ENCODE data around the gene TRDMT1.

TRDMT1 gene

DNA sequence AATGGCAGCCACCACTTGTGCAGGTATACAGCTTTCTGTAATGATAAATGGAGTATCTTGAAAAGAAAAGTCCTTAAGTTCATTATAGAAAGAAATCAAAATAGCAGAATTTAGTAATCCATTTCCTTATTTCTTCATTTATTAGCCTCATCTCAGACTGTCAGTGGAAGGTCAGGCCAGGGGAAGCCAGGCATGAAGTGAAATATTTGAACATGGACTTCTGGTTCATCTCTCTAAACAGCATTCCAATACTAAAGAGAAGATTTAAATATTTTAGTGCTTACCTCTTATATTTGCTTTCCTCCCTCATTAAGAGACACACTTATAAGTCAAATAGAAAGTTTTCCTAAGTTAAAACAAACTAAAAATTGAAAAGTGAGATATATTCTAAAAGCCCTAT is 26.8 kb downstream of the TRDMT1 start:
- ATAC-seq (no peak), DNase-seq (no peak)

DNA sequence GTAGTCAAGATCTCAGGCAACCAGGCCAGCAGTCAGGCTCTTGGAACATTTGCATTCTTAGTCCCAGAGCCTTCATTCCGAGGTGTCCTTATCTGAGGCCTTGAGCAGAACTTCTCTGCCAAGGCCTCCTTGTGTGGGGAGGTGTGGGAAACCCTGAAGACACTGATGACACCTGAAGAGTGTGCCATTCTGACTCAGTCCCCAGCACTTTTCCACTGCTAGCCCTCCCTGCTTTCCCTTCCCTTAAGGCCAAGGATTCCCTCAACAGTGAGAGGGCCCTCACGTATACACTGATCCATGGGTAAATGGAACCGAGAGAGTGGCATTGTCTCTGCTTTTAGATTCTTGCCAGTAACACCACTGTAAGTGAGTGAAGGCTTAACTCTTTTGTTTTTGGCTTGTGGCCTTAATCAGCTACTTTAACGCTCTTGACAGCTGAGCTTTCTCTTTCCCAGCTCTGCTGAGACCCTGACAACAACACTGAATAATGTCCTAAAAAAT is 30.3 kb downstream of the TRDMT1 start:
- DNase-seq: no peak
- no peak for ATAC-seq

DNA sequence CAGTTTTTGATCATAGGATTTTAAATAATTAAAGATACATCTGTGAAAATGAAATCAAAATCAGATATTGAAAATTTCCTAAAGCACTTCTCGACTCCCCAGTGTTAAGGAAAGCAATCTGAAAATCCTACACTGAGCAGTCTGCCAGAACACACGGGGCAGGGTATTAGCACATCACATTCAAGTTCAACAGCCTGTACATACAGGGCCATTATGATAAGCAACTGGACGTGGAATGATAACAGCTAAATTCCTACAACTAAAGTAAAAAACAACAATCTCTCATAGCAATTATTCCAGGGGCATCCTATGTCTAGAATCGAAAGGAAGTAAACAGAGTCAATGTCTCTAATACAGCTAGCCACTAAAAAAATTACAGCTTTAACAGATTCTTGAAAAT is 31.7 kb downstream of the TRDMT1 start:
- no peak for ATAC-seq
- DNase-seq: no peak

DNA sequence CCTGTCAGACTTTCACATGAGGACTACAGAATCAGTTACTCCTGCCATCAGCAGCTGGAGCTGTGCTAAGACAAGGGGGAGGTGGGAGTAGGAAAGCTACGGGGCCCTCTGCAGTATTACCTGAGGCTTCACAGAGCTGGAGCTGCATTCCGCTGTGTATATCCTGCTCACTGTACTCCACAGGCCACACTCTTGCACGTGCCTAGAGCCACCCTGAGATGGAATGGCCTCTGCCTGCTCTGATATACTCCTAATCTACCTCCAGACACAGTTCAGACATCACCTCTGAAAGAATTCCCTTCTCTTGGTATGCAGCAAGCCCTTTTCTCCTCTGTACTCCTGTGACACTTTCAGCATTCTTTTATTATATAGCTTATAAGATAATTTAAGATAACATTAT is 34.8 kb downstream of the TRDMT1 start:
- no peak for DNase-seq
- no peak for ATAC-seq

DNA sequence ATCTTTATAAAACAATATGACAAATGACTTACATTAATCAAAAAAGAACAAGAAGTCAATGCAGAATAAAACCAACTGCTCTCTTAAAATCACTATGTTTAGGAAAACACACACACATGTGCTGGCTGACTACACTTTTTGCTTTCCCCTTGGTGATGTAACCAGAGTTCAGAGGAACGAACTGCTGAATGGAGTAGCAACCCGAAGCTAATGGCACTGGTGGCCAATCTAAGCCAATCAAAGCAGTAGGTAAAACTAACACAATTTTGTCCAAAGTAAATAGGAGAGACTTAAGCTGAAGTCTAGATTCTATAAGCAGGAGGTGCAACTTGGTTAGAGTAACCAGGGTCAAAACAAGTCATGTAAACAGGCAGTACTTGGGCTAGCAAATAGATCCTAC is 38.6 kb downstream of the TRDMT1 start:
- DNase-seq (no peak), ATAC-seq (no peak)

DNA sequence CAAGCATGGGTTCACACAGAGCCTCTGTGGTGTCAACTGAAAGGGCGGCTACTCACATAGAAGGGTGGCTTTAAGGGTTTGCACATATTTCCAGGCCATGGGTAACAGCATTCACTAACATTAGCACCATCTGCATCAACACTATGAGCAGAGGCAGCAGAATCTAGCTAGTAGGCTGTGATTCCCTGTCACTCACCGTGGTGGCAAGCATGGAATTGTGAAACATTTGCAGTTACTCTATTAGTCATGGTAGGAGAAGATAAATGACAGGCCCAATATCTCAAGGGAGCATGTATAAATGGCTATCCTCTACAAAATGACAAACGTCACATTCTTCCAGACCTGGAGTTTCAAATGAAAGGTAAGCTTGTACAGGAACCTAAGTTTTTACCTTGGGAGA is 39.7 kb downstream of the TRDMT1 start:
- ATAC-seq (no peak), DNase-seq (no peak)

DNA sequence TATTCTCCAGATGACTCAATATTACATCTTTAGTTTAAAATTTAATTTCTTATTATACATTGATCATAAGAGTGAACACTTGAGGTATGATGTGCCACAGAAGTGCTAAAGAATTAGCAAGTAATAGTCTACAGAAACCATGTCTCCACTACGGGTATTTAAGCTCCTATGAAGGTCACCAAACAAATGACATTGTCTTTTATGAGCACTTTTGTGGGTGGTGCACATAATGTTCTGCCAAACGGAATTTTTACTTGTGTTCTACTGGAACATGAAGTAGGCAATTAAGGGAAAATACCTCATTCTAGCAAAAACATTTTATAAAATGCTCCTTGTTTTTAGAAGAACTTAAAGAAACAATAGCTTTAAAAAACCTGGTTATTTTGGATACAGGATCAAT is 44.4 kb downstream of the TRDMT1 start:
- DNase-seq: no peak
- no peak for ATAC-seq

DNA sequence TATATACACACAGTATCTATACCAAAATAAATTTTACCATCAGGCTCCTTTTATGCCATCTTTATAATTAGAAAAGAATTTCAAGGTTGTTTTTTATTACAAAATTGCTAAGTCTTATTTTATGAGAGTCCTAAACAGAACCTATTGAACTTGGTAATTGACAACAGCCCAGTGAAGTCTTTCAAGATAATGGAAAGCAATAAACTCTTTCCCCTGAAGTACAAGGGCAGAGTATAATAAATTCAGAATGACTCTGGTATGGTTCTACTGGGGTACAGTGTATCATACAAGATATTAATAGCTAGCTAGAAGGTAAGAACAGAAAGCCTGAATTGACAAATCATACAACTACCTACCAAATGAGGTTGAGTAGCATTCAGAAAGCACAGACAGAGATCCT is 45.6 kb downstream of the TRDMT1 start:
- DNase-seq (no peak), ATAC-seq (no peak)

DNA sequence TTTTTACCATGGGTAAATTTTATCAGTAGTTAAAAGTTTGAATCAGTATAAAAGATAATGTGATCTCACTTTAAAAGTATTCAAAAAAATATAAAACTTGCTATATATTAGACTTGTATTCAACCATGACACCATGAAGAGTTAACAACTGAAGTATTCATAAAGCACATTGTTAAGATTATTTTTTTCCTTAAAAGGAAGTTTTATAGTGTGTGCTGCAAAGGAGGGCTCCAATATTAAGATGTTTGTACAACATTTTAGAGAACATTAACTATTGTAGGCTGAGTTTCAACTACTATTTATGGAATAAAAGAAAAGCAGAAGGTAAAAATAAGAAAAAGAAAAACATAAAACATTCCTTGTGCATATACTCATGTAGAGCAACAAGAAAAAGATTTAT is 47.4 kb downstream of the TRDMT1 start:
- no peak for ATAC-seq
- no peak for DNase-seq

DNA sequence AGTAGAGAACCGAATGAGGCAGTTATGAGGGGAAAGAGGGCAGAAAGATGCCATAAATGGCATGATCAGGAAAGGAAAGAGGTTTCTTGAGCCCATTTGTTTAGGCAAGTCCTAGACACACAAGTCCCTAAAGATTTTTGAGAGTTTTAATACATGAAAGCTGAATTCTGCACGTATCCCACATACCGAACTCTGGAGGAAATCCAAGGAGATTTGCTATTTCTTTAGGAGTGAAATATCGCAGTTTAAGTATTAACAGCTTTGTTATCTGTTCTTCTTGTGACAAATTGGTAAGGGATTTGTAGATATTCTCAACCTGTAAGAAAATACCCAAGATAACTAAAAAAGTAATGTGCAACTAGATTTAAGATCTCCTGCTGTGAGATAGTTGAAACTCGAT is 48.2 kb downstream of the TRDMT1 start:
- no peak for DNase-seq
- no peak for ATAC-seq

DNA sequence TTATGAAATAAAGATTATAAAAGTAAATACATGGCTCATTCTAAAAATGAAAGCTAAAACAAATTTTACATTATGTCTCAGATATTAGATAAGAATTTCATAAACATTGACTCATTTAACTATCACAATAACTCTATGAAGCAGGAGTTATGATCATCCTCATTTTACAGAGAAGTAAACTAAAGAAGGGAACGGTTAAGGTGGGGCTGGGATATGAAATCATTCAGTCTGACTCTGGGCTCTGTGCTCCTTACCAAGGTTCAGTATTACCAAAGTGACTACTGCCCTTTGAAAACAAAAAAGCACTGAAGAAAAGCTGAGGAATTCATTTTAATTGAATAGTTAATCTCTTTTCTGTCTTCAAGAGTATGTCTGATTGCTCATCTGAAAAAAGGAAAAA is 49.8 kb downstream of the TRDMT1 start:
- ATAC-seq (no peak), DNase-seq (no peak)

DNA sequence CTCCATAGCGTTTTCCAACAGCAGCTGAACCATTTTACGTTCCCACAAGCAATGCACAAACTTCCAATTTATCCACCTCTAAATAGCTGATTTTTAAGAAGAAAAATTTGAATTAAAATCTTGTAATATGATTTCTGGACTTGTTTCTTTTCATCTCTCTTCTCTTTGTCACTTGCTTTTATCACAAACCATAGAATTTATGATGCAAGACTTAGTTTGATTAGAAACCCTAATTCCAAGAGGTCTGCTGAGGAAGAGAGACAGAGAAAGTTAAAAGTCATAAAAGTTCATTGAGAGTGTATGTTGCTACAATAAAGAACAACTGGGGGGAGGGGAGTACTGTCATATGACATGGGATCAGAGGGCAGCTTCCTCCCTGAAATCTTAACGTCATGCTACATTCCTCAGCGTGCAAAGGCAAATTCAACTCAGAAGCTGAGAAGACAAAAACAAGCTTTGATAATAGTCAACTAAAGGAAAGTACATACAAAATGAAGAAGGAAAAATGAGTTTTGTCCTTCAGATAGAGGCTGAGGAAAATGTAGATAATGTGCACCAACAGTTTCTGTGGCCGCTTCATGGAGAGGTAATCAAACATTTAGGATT is 53.5 kb downstream of the TRDMT1 start:
- no peak for ATAC-seq

DNA sequence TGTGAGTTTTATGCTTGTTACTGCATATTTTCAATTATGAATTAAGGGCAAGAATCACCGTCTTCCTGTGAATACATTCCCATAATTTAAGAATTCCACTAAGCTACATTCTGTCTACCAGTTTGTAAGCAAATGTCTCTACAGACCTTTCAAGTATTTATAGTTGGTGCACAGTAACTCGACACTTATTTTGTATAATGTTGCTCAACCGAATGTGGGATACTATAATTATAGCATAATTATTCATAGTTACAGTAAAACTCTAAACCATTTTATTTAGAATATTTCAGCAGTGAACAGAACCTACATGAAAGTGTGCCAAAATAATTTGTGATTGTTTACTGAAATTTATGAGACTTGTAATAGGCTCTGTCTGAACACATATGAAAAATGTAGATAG is 54.6 kb downstream of the TRDMT1 start:
- DNase-seq: no peak
- ATAC-seq: no peak

More for the DNA sequence above, 53.5 kb downstream of the TRDMT1 start:
- DNase-seq: no peak

DNA sequence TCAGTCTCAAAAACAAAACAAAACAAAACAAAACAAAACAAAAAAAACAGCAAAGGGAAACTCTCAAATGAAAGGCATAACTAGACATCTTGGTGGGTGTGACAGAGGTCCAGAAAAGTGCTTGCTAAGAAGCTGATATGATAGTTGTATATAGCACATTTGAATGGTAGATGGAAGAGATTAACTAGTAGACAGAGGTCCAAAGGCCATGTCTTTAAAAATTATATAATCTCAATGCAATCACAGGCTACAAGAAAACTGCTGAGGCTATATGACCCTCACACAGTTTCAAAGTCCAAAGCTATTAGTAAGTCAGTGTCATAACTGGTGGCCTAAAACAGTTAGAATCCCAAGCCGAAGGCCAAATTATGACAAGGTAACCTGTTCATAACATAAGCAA is 56.2 kb downstream of the TRDMT1 start:
- DNase-seq (no peak), ATAC-seq (peak; percentile 25)

DNA sequence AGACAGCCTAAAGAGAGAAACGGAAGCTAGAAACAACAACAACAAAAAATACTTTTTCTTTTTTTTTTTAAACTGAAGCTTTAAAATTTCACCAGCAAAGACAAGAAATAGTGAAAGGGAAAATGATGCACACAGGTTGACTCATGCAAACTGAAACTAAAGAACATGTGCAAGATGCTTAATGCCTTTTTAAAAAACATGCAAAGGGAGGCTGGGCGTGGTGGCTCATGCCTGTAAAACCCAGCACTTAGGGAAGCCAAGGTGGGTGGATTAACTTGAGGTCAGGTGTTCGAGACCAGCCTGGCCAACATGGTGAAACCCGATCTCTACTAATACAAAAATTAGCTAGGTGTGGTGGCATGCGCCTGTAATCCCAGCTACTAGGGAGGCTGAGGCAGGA is 56.7 kb downstream of the TRDMT1 start:
- ATAC-seq (peak; percentile 96), DNase-seq (peak; percentile 62)

DNA sequence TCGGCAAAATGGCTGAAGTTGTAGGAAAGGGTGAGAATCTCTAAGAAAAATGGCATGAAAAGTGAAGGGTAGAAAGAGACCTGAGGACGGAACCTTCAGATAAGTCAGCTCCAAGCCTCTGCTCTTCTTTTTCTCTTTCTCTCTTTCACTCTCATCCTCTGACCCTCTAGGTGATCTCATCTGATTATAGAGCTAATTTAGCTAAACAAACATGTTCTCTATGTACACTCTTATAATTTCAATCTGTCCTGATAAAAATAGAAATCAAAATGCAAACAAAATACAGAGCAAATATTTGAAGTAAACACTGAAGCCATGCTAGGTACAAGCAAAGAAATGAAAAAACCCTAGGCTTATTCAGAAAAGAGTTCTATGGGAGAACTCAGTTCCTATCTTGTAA is 57.4 kb downstream of the TRDMT1 start:
- no peak for DNase-seq
- ATAC-seq: no peak

DNA sequence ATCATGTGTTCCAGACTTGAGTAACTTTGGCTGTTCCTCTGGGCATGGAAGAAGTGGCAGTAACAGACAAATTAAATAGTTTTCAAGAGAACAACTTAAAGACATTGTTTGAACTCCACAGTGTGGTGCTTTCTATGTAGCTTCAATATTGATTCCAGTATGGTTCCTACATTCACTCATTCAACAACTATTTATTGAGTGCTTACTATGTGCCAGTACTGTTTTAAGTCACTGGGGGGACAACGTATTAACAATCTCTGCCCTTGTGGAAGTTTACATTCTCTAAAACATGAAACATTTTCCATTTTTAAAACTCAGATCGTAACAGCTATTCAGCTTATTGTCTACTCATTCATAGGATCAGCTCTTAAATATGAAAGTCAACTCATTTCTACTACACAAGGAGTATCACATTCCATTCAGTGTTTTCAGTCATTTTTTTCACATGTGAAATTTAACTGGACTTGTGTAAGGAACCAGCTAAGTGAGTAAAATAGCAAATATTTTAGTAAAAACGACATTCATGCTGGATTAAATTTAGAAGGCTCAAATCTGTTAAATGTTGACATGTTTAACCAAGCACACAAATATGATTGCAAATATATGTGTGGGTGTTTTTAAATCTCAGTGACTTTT is 58.3 kb downstream of the TRDMT1 start:
- no peak for ATAC-seq
- no peak for DNase-seq

DNA sequence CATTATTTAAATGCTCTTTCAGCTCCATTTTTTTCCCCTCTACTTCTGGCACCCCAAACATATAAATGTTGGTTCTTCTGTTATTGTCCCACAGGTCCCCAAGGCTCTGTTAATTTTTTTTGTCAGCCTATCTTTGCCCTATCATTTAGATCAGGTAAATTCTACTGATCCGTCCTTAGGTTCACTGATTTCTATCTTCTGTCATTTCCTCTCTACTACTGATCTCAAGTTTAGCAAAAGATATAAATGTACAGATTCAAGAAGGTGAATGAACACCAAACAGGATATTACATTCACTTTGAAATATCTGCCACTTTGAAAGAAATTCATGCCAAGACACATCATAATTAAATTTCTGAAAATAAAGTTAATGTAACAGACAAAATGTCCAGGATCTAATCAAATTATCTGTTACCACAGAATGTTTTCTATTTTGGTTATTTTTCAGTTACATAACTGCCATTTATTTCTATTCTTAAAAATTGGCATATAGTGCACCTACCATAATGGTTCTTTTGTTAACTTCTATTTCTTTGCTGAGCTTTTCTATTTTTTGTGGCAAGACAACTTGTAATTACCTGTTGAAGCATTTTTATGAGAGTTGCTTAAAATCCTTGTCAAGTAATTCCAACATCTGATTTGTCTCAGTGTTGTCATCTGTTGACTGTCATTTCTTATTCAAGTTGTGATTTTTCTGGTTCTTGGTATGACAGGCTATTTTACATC is 59.8 kb downstream of the TRDMT1 start:
- ATAC-seq (no peak), DNase-seq (no peak)

DNA sequence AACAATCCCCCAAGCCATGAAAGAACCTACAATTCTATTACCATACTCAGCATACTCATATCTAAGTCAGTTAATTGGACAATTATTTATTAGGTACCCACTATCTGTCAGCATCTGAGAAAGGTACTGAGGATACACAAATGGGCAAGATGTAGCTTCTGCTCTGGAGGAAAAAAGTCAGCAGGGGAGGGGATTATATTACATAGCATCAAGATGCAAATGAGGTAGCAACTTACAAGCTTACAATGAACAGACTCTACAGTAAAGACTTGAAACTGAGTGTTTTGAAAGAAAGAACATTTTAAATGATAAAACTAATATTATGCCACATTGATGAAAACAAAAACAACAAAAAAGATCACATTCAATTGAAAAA is 61.1 kb downstream of the TRDMT1 start:
- DNase-seq (no peak), ATAC-seq (no peak)

DNA sequence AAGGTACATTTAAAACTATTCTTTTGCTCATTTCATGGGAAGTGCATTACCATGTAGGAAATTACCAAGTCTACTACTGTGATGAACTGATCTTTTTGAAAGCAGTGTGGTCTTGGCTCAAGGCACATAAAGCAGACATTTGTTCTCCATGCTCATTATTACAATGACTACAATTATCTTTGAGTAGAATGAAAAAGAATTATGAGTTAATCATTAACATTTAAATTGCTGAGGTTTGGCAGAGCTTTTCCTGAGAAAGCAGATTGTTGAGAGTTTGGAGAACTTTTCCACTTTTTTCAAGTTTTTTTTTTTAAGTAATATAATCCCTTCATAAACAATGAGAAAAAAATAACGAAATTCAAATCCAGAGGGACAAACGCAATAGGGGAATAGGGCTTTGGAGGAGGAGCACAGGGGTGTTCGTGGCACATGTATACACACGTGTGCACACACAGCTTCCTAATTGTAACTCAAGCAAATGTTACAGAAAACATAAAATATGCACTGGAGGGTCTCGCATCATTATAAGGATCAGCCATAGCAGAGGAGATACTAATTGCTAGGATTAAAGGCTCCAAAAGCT is 62.9 kb downstream of the TRDMT1 start:
- DNase-seq: no peak
- no peak for ATAC-seq

DNA sequence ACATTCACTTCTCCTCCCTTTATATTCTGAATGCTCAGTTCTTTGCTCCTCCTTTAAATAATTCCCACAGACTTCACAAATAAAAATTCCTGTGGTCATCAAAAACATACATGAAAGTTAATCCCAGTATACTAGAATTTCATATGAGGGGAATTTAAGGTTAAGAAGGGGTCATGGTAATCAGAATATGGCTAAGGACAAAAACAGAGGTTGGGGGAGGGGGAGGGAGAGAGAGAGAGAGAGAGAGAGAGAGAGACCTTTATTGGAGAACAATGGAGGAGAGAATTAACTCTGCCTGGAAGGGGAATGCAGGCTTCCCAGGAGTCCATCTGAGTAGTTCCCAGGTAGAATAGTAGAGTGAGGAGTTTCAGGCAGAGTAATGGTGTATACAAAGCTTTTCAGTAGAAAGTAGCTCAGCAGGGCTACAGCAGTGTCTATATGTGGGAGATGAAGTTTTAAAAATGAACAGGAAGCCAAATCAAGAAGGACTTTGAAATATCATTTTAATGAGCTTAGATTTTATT is 66.7 kb downstream of the TRDMT1 start:
- DNase-seq: no peak

DNA sequence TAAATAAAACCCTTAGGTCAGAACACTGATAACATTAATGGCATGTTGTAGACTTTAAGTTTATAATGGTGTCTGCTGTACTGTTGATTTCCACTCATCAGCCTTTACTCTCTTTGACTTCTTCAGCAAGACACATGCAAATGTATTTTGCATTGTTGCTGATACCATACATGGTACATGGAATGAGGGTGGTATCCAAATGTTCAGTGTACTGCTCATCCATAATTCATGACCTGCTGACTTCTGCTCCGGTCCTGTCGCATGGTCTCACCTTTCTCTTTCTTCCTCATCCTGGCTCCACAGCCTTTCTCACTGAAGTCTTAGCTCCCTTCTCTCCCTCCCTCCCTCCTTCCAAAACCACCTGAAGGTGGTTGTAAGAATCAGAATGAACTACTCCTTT is 67.2 kb downstream of the TRDMT1 start:
- ATAC-seq (no peak), DNase-seq (no peak)

More for the DNA sequence above, 66.7 kb downstream of the TRDMT1 start:
- ATAC-seq: no peak

DNA sequence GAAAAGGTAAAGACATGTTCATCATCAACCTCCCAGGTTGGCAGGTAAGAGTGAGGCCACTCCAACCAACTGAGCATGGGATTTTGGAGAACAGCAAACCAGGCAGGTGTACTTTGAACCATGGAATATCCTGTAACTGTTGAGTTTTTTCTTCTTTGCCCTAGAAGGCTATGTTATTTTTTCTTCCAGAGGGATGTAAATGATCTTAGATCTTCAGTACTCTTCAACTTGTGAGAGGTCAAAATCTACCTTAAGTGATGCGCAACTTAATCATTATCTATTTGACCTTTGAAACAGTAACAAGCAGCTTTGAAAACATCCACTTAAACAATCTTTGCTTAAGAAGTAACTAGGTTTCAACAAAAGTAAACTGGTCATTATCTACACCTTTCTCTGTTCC is 71.7 kb downstream of the TRDMT1 start, which contains the start of gene CUBN:
Gene CUBN (minus strand): TSS at position 71 of the 400 bp plus-strand sequence. CDS start 46 bp downstream, at position 25.
- ATAC-seq (no peak), DNase-seq (no peak)

Measured in stimulated activated naive CD8-positive, alpha-beta T cell treated with anti-CD3 and anti-CD28 coated beads, Interleukin-15, Interleukin-2, amounts not matched to agents 100 U/mL and 50 U/mL, for 24 hours (primary cell).